Measurements from ENCODE around the gene OPCML. TPM values are rescaled to one million over a fixed set of nuclear protein-coding genes. Genes with fewer than 3 reads are reported as not detected.

OPCML gene
- total RNA-seq, 1 experiment from 2014 or later: not detected

- no TSS peak for BruUV-seq (replicated peaks)
- Histone ChIP-seq H3K9me3 (ENCODE audit: low read length) (peaks cover 6% of the 10 kb centered on the region; the same call in 1 of the 2 replicates), H3K79me2 (ENCODE audit: low read length) (no peaks in the 10 kb centered on the region), H4K20me1 (ENCODE audit: low read length) (no peaks in the 10 kb centered on the region), H3K9ac (ENCODE audit: low read length) (no peak overlapping the region), H3K27ac (ENCODE audit: low read length) (no peak overlapping the region), H3F3A (ENCODE audit: low read length, unreplicated experiment) (no peaks in the 10 kb centered on the region), H3K36me3 (ENCODE audit: low read depth, low read length) (no peaks in the 10 kb centered on the region), H3K4me3 (ENCODE audit: low read length) (no peak overlapping the region), H3K4me2 (ENCODE audit: low read length) (no peak overlapping the region), H2AFZ (ENCODE audit: low read length) (no peak overlapping the region), H3K4me1 (ENCODE audit: insufficient read depth, low read length) (no peaks in the 10 kb centered on the region), H3K27me3 (ENCODE audit: low read length) (peaks cover 33% of the 10 kb centered on the region; the same call in 1 of the 2 replicates), H3K9me2 (replicated peaks; ENCODE audit: low read length) (no peaks in the 10 kb centered on the region)
- intact Hi-C loops (cut with micrococcal nuclease): no loop called here
- TF ChIP-seq EZH2phosphoT487 (IDR thresholded peaks at IDR 0.05; ENCODE audit: borderline replicate concordance, low read length): no peak
- no peak for TF ChIP-seq EZH2 (IDR thresholded peaks at IDR 0.05; ENCODE audit: low read length, unreplicated experiment)
- no peak for TF ChIP-seq CTCF (conservative IDR thresholded peaks at IDR 0.05; ENCODE audit: low read depth, low read length)
- DNase-seq (no peak), ATAC-seq (no peak)
- CTCF ChIA-PET: no interaction called here
- POLR2A ChIA-PET (ENCODE audit: unreplicated experiment): no interaction called here
Measured at GRCh38 chr11:132959693-132960092, 572.6 kb downstream of the OPCML start.

- TF ChIP-seq EZH2 (IDR thresholded peaks at IDR 0.05; ENCODE audit: low read length, unreplicated experiment) (no peak), CTCF (conservative IDR thresholded peaks at IDR 0.05; ENCODE audit: low read depth, low read length) (no peak), EZH2phosphoT487 (IDR thresholded peaks at IDR 0.05; ENCODE audit: borderline replicate concordance, low read length) (no peak)
- no peaks in the 10 kb centered on the region for H3K36me3 ChIP-seq (ENCODE audit: low read depth, low read length)
- no peaks in the 10 kb centered on the region for H3F3A ChIP-seq (ENCODE audit: low read length, unreplicated experiment)
- no peaks in the 10 kb centered on the region for H3K79me2 ChIP-seq (ENCODE audit: low read length)
- H2AFZ ChIP-seq (ENCODE audit: low read length): no peak overlapping the region
- H3K9me2 ChIP-seq (replicated peaks; ENCODE audit: low read length): no peaks in the 10 kb centered on the region
- no peak overlapping the region for H3K4me3 ChIP-seq (ENCODE audit: low read length)
- DNase-seq (no peak), ATAC-seq (no peak)
- H3K4me2 ChIP-seq (ENCODE audit: low read length): no peak overlapping the region
- no TSS peak for BruUV-seq (replicated peaks)
- intact Hi-C loops (cut with micrococcal nuclease): no loop called here
- no peaks in the 10 kb centered on the region for H3K4me1 ChIP-seq (ENCODE audit: insufficient read depth, low read length)
- H3K27ac ChIP-seq (ENCODE audit: low read length): no peak overlapping the region
- CTCF ChIA-PET: no interaction called here
- POLR2A ChIA-PET (ENCODE audit: unreplicated experiment): no interaction called here
- H3K9ac ChIP-seq (ENCODE audit: low read length): no peak overlapping the region
- peaks cover 33% of the 10 kb centered on the region; the same call in 1 of the 2 replicates for H3K27me3 ChIP-seq (ENCODE audit: low read length)
- no peaks in the 10 kb centered on the region for H4K20me1 ChIP-seq (ENCODE audit: low read length)
- H3K9me3 ChIP-seq (ENCODE audit: low read length): peaks cover 9% of the 10 kb centered on the region; the same call in 1 of the 2 replicates
Measured at GRCh38 chr11:132957881-132958280, 574.4 kb downstream of the OPCML start.

GRCh38 chr11:132948252-132948651 is 584.0 kb downstream of the OPCML start:
- Histone ChIP-seq H3F3A (ENCODE audit: low read length, unreplicated experiment) (no peaks in the 10 kb centered on the region), H3K4me1 (ENCODE audit: insufficient read depth, low read length) (no peaks in the 10 kb centered on the region), H3K4me3 (ENCODE audit: low read length) (no peak overlapping the region), H3K36me3 (ENCODE audit: low read depth, low read length) (no peaks in the 10 kb centered on the region), H3K9me2 (replicated peaks; ENCODE audit: low read length) (no peaks in the 10 kb centered on the region), H3K4me2 (ENCODE audit: low read length) (no peak overlapping the region), H3K27ac (ENCODE audit: low read length) (no peak overlapping the region), H3K79me2 (ENCODE audit: low read length) (no peaks in the 10 kb centered on the region), H4K20me1 (ENCODE audit: low read length) (no peaks in the 10 kb centered on the region), H2AFZ (ENCODE audit: low read length) (no peak overlapping the region), H3K9ac (ENCODE audit: low read length) (no peak overlapping the region), H3K9me3 (ENCODE audit: low read length) (peaks cover 12% of the 10 kb centered on the region), H3K27me3 (ENCODE audit: low read length) (no peaks in the 10 kb centered on the region)
- no TSS peak for BruUV-seq (replicated peaks)
- POLR2A ChIA-PET (ENCODE audit: unreplicated experiment): no interaction called here
- DNase-seq (no peak), ATAC-seq (no peak)
- CTCF ChIA-PET: no interaction called here
- TF ChIP-seq EZH2phosphoT487 (IDR thresholded peaks at IDR 0.05; ENCODE audit: borderline replicate concordance, low read length): no peak
- TF ChIP-seq CTCF (conservative IDR thresholded peaks at IDR 0.05; ENCODE audit: low read depth, low read length): no peak
- no peak for TF ChIP-seq EZH2 (IDR thresholded peaks at IDR 0.05; ENCODE audit: low read length, unreplicated experiment)
- intact Hi-C loops (cut with micrococcal nuclease): no loop called here

Data from PC-3 (cell line).